Lower lobe of right lung (tissue), 2 donors: Measurements from ENCODE around the gene LEMD1. TPM values are rescaled to one million over a fixed set of nuclear protein-coding genes. Genes with fewer than 3 reads are reported as not detected.
"Not testable (repeated sequence)": the region's sequence is repeated elsewhere in the genome, so short reads cannot be mapped to it uniquely, and the experiment has no call there.

ENCODE experiments used
- ATAC-seq, 2 donors: fragments of 200-7000 bp; cut with Tn5 transposase; one replicate each; pipeline ENCODE4 v1.9.1; 2020 to 2022; ENCODE audit warnings: mild to moderate bottlenecking in 2 of 2, moderate library complexity in 2 of 2
- DNase-seq: peaks from one replicate; pipeline ENCODE4 v3.0.0-alpha.2; 2020
- H3K27ac ChIP-seq: fragments of 200-600 bp; one replicate; pipeline ENCODE4 v1.8.0; 2022
- H3K27me3 ChIP-seq: fragments of 200-600 bp; one replicate; pipeline ENCODE4 v1.8.0; 2022; ENCODE audit warnings: low read depth
- H3K36me3 ChIP-seq: fragments of 200-600 bp; one replicate; pipeline ENCODE4 v1.8.0; 2022; ENCODE audit warnings: mild to moderate bottlenecking
- H3K4me1 ChIP-seq: fragments of 200-600 bp; one replicate; pipeline ENCODE4 v1.8.0; 2022
- H3K4me3 ChIP-seq: fragments of 200-600 bp; one replicate; pipeline ENCODE4 v1.8.0; 2022; ENCODE audit warnings: mild to moderate bottlenecking
- H3K9me3 ChIP-seq: fragments of 200-600 bp; one replicate; pipeline ENCODE4 v1.8.0; 2022
- intact Hi-C: fragments of 100-400 bp; cut with DNase I; formaldehyde crosslinking; loops from one replicate; pipeline ENCODE4 v1.11.0; 2022
- total RNA-seq: library from RNA; stranded (reverse); fragmentation: NEBNext Ultra II Directional; extraction: Animal tissue kit (Norgen Biotek cat#: 25700); gene quantifications from one replicate; pipeline ENCODE4 v1.2.1, GENCODE V29; 2021
- TF ChIP-seq, protein P1 (sequence below): fragments of 200-600 bp; IDR thresholded peaks from one replicate; pipeline ENCODE4 v1.8.0; 2022; ENCODE audit warnings: antibody characterized with exemption, mild to moderate bottlenecking
- donor health status: DM: no; HTN: yes; CAD: no; lungs with severe emphysema.

LEMD1 gene
- total RNA-seq, 1 donor from 2014 or later, result not detected

DNA sequence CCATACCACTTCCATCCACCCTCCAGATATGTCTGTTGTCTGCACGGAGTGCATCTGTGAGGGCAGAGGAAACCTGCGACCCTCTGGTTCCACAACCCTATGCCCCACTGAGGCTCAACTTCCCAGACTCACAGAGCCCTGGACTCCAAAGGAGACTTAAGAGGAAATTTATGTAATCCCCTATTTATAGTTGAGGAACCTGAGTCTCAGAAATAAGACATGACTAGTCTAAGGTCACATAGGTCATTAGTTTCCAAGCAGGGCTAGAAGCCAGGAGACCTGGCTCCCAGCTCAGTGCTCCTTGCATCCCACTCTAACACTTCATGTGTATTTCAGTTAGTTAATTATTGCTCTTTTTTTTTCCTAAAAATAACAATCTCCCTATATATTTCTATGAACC, 15.7 kb upstream of the LEMD1 start:
- TF ChIP-seq, protein P1, sequence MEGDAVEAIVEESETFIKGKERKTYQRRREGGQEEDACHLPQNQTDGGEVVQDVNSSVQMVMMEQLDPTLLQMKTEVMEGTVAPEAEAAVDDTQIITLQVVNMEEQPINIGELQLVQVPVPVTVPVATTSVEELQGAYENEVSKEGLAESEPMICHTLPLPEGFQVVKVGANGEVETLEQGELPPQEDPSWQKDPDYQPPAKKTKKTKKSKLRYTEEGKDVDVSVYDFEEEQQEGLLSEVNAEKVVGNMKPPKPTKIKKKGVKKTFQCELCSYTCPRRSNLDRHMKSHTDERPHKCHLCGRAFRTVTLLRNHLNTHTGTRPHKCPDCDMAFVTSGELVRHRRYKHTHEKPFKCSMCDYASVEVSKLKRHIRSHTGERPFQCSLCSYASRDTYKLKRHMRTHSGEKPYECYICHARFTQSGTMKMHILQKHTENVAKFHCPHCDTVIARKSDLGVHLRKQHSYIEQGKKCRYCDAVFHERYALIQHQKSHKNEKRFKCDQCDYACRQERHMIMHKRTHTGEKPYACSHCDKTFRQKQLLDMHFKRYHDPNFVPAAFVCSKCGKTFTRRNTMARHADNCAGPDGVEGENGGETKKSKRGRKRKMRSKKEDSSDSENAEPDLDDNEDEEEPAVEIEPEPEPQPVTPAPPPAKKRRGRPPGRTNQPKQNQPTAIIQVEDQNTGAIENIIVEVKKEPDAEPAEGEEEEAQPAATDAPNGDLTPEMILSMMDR, result no peak
- H3K4me3 ChIP-seq, result no peak overlapping the region
- H3K27ac ChIP-seq, result no peak overlapping the region
- H3K27me3 ChIP-seq, result peaks cover 9% of the 10 kb centered on the region
- no peak for ATAC-seq
- no peaks in the 10 kb centered on the region for H3K36me3 ChIP-seq
- peaks cover 47% of the 10 kb centered on the region for H3K4me1 ChIP-seq
- DNase-seq, result no peak
- no peaks in the 10 kb centered on the region for H3K9me3 ChIP-seq
- intact Hi-C loops, result no loop called here

DNA sequence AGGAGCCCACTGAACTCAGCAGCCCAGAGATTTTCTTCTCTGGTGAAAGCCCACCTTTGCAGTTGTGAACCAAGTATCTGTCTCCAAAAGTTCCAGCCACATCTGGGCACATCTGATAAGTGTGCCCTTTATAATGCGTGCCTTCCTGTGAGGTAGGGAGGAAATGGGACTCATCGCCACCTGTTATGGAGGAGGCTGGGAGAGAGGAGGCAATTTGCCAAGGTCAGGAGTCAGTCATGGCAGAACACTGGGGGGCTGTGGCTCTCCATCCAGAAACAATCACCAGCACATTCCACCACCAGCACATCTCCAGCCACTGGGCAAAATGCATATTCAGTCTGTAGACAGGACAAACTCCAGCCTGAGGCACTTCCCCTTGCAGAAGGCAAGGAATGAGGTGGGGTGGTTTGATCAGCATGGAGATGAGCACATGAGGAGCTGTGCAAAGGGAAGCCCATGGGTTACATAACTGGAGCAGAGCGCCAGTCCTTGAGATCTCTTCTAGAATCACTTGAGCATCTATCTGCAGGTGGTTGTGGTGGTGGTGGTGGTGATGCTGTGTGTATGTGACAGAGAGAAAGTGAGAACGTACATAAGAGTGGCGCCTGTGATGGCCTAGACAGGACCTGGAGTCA, 15.0 kb upstream of the LEMD1 start:
- intact Hi-C loops, result no loop called here
- Histone ChIP-seq H3K36me3 (no peaks in the 10 kb centered on the region), H3K4me3 (no peak overlapping the region), H3K4me1 (peaks cover 40% of the 10 kb centered on the region), H3K9me3 (no peaks in the 10 kb centered on the region), H3K27me3 (peaks cover 9% of the 10 kb centered on the region), H3K27ac (no peak overlapping the region)
- TF ChIP-seq, protein P1, result no peak
- DNase-seq, result no peak
- no peak for ATAC-seq

DNA sequence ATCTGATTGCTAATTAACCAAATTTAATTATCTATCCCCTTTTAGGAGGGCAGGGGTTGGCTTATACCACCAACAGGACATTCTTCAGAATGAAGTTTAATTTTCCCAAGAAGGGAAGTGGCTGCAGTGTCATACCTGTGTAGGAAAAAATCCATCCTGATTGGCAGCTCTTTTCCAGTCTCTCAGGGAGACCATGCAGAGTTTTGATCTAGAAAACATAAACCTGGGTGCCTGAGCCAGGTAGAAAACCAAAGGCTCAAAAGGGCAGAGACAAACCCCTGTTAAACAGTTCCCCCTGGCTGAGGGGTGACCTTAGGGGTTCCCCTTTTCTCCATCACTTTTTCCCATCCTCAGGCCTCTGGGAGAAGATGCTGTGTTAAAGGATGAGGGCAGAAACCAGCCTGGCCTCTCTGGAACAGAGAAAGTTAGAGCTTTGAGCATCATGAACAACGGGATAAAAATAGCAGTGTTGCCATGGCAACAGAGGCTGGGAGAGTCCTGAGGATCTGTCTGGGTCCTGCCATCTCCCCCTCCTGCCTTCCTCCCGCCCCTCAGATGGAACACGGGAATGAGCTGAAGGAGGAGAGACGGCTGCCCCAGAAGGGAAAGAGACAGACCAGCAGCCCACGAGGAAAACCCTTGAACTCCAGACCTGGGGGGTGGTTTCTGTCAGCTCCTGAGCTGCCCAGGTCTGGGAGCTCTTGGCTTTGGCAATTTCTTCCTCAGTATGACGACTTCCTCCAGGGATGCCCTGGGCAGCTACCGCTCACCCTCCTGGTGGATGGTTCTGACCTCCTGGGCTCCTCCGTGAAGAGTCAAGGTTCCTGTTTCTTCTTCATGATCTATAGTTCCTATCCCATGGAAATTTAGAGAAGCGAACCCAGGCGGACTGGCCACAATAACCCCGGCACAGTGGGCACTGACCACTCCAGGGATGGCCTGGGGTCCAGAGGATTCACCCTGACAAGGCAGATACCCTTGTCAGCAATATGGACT, 14.0 kb upstream of the LEMD1 start:
- H3K27ac ChIP-seq, result no peak overlapping the region
- H3K4me3 ChIP-seq, result no peak overlapping the region
- TF ChIP-seq, protein P1, result no peak
- H3K36me3 ChIP-seq, result no peaks in the 10 kb centered on the region
- peaks cover 33% of the 10 kb centered on the region for H3K4me1 ChIP-seq
- intact Hi-C loops, result no loop called here
- no peak for ATAC-seq
- H3K27me3 ChIP-seq, result peaks cover 9% of the 10 kb centered on the region
- no peak for DNase-seq
- H3K9me3 ChIP-seq, result no peaks in the 10 kb centered on the region

DNA sequence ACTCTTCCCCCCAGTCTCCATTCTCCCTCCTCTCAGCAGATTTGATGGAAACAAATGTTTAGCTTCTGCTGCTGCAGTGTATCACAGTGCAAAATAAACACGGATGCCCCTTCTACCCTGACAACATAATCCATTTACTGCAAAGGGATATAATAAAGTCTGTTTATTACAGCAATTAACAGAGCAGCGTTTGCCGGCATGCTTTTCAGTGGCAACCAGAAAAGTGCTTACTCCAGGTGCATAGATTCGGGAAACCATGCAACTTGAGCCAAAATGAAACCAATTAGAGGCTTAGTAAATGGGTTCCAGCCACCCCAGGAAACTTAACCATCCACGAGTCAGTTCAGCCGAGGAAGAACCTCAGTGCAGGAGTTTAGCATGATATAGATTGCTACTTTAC, 12.9 kb upstream of the LEMD1 start:
- TF ChIP-seq, protein P1, result no peak
- Histone ChIP-seq H3K27ac (no peak overlapping the region), H3K4me3 (no peak overlapping the region), H3K36me3 (no peaks in the 10 kb centered on the region), H3K9me3 (no peaks in the 10 kb centered on the region), H3K27me3 (peaks cover 9% of the 10 kb centered on the region), H3K4me1 (peaks cover 29% of the 10 kb centered on the region)
- no peak for DNase-seq
- ATAC-seq, result no peak
- intact Hi-C loops, result no loop called here

DNA sequence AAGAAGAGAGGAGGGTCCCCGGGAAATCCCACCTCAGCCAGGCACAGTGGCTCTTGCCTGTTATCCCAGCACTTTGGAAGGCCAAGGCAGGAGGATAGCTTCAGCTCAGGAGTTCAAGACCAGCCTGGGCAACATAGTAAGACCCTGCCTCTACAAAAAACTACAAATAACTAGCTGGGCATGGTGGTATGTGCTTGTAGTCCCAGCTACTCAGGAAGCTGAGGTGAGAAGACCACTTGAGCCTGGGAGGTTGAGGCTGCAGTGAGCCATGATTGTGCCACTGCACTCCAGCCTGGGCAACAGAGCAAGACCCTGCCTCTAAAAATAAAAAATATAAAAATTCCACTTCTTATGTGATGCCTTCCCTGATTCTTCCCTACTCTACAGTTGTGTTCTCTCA, 10.8 kb upstream of the LEMD1 start:
- H3K36me3 ChIP-seq, H3K27me3 ChIP-seq, H3K27ac ChIP-seq, H3K9me3 ChIP-seq, H3K4me3 ChIP-seq, H3K4me1 ChIP-seq, ATAC-seq, DNase-seq, intact Hi-C loops: not testable (repeated sequence)

DNA sequence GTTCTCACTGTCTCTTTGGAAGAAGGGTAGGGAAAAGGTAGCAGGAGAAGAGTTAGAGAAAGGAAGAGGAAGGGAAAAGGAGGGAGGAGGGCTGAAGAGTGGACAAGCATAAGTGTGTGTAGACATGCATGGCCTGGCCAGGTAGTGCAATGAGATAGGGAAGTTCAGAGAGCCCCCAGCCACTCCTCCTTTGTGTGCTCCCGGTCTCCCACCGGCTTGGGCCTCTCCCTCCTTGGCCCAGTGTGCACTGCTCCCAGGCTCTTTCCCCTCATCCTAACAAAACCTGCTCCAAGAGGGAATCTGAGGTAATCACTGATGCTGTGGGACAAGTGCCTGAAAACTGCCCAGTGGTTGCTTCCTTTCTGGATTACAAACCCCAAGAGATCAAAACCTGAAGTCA, 10.3 kb upstream of the LEMD1 start:
- no peak for ATAC-seq
- Histone ChIP-seq H3K4me1 (peaks cover 7% of the 10 kb centered on the region), H3K4me3 (no peak overlapping the region), H3K27ac (no peak overlapping the region), H3K27me3 (peaks cover 9% of the 10 kb centered on the region), H3K36me3 (no peaks in the 10 kb centered on the region), H3K9me3 (no peaks in the 10 kb centered on the region)
- intact Hi-C loops, result no loop called here
- no peak for DNase-seq
- TF ChIP-seq, protein P1, result no peak
